HG02981 (cell line): ENCODE results near the gene SCN5A.

ENCODE experiments used
- ATAC-seq: cut with Tn5 transposase; IDR thresholded peaks from one replicate; pipeline ENCODE4 v1.9.1; 2021; ENCODE audit warnings: mild to moderate bottlenecking, moderate library complexity; ENCODE audit not compliant: unreplicated experiment

Gene SCN5A

DNA sequence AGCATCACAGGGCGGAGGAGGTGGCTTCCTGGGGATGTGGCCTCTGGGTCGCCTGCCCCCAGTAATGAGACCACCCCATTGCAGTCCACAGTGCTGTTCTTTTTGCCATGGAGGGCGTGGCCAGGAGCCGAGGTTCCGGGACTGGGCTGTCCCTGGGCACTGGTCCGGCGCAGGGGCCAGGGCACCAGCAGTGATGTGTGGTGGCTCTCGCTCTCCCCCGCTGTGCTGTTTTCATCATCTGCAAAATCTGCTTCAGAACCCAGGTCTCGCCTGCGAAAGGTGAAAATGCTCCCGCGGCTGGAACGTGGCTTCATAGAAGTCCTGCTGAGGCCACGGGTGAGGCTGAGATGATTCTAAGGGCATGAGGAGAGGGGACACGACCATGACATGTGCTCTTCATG, 45.8 kb downstream of the SCN5A start:
- no peak for ATAC-seq

DNA sequence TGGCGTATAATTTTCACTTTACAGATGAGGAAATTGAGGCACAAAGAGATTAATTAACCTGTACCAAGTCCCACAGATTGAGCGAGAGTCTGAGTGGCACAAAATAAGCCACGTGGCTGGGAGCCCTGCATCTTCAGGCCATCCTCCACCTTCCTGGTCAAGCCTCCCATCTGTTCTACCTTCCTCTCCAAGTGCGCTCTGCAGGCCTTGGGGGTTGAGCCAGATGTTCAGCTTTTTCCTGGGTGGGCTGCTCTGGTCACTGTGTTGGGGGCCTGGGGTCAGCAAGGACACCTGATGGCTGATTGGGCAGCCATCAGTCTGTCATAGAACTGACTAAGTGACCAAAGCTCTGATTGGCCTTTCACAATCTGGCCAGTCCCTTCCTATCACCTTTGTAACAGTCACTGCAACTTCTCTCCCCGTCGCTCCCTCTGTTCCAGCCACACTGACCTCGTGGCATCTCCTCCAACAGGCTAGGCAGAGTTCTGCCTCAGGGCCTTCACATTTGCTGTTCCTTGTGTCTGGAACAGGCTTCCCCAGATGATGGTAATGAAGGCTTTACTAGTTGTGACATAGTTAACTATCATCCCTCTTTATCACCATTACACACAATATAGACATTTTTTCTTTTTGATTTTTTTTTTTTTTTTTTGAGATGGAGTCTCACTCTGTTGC, 46.8 kb downstream of the SCN5A start:
- ATAC-seq: no peak

DNA sequence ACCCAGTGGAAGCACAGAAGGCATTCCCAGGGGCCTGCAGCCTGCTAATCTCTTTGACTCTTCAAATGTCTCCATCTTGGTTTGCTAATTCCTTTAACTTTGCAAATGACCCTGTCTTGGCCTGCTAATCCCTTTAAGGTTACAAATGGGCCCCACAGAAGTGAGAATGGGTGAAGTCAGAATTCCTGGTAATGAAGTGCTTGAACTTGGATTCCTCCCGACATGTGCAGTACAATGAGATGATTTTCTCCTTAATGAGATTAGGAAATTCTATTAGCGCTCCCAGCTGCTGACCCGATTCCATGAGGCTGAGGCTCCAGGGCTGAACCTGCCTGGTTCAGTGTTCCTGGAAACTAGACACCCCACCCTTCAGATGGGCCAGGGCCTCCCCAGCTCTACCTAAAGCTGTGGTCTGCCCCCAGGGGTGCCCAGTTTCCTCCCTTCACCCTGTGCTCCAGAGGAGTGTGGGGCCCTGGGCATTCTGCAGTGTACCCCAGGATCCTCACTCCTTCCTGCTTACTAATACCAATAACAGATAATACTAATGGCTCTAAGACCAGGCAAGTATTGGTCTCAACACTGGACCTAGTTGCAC, 47.4 kb downstream of the SCN5A start:
- ATAC-seq: no peak

DNA sequence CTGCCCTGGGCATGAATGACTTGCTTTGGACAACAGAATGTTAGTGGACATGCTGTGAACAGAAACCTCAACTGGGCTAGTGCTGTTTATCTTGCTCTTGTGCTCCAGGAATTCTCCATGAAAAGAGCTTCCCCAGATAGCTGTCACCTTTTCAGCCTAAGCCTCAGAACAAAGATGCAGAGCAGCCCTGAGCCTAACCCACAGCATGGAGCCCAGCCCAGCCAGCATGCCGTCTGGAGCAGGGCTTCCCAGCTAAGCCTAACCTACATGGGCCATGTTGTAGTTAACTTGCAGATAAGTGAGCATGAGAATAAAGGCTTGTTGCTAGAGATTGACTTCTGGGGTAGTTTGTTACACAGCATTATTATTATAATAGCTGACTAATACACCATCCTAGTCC, 48.9 kb downstream of the SCN5A start:
- no peak for ATAC-seq

DNA sequence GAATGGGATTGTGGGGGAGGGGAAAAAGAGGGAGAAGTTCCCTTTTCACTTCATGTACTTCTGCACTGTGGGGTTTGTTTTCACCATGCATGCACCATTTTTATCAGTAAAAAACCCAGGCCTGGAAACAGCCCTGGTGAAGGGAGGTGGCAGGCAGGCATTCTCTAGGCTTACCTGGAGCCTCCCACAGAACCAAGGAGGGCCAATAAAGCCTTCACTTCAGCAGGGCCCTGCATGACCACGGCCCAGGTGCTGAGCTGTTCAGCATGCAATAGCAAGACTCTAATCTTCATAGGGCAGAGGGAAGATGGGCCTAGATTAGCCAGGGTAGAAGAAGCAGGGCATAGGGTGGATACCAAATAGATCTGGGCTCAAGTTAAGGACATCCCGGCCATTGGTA, 49.6 kb downstream of the SCN5A start:
- no peak for ATAC-seq

DNA sequence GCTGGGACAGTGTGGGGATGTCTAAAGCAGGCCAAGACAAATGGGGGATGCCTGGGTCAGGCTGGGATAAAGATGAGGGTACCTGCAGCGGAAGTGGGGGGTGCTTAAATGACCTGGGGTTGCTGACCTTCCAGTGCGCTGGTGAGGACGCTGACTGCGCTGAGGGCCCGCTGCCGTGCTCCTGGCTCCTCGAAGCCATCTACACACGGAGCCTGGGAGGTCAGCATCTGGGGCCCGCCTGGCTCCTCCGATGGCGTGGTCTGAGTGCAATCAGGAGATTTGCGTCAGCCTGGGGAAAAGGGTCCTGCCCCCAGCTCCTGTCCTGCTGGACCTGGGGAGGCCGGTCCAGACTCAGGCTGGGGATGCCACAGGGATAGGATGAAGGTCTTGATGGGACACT, 50.7 kb downstream of the SCN5A start:
- no peak for ATAC-seq

DNA sequence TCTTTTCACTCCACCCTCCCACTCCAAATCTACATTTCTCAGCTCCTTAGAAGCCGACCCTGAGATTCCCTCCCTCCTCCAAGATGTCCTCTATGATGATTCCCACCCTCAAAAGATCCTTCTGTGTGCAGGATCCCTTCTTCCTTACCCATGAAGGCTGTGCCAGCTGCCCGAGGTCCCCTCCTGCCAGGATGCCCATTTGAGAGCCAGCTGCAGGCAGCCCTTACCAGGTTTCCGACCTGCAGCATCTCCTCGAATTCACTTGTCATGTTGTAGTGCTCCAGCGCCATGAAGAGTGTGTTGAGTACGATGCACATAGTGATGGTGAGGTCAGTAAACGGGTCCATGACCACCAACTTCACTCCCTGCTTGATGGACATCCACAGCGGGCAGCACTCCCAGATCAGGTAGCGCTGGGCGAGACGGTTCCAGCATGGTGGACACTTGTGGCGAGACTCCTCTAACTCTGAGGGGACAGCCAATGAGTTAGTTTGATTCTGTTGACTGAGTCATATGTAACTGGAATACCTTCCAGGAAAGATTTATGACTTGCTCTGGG, 51.9 kb downstream of the SCN5A start:
- no peak for ATAC-seq

DNA sequence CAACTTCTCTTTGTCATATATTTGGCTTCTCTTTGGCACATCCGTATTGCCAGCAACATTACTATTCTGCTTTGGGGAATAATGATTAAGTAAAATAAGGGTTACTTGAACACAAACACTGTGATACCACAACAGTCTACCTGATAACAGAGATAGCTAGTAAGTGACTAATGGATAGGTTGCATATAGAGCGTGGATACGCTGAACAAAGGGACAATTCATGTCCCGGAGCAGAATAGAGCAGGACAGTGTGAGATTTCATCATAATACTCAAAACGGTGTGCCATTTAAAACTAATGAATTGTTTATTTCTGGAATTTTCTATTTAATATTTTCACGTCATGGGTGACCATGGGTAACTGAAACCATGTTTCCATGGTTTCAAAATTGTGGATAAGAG, 54.1 kb downstream of the SCN5A start:
- no peak for ATAC-seq

DNA sequence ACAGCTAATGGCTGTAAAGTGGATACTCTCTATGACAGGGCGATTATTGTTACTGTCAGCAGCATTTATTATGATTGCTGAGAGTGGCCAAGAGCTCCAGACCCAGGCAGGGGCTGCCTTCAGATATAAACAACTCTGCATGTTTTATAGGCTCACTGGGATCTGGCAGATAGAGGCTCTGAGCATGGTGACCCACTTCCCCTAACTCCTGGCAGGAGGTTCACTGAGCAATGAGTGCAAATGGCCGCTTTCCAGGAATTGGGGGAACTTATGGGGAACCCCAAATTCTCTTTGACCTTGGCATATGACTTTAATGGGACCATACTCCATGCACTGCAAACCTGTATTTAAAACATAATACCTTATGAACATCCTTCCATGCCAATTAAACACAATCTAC, 59.0 kb downstream of the SCN5A start:
- ATAC-seq: no peak

DNA sequence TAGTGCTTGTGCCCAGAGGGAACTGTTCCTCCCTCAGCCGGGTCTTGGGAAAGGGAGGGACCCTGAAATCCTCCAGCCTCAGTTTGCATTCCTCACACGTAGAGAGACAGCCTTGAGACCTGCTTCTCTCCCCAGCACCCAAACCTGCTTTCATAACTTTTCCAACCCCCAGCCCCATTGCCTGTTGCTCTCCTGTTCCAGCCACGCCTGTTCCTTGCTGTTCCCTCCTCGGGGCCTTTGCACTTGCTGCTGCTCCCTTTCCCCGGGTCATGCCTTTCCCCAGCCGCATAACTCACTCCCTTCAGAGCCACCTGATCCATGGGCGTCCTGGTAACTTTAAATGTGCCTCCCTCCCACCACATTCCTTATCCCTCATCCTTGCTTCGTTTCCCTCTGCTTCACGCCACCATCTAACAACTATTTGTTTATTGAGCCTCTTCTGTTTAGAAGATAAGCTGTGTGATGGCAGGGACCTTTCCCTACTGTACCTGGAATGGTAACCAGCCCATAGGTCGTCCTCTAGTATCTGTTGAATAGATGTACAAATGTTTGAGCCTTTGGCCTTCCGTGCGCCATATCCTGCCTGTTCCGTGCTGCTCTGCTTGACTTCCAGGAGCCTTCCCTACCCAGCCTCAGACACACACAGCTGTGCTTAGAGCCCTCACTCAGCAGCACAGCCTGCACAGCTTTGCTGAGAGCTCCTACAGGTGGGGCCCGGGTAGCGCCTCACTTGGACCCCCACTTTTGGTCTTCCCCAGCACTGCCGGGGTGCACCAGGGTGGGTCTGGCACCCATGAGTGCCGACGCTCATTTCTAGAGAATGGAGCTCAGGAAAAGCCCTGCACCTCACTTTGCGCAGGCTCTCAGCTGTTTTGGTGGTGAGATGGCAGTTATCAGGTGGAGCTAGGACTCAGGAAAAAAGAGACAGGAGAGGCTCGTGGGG, 60.2 kb downstream of the SCN5A start:
- no peak for ATAC-seq

DNA sequence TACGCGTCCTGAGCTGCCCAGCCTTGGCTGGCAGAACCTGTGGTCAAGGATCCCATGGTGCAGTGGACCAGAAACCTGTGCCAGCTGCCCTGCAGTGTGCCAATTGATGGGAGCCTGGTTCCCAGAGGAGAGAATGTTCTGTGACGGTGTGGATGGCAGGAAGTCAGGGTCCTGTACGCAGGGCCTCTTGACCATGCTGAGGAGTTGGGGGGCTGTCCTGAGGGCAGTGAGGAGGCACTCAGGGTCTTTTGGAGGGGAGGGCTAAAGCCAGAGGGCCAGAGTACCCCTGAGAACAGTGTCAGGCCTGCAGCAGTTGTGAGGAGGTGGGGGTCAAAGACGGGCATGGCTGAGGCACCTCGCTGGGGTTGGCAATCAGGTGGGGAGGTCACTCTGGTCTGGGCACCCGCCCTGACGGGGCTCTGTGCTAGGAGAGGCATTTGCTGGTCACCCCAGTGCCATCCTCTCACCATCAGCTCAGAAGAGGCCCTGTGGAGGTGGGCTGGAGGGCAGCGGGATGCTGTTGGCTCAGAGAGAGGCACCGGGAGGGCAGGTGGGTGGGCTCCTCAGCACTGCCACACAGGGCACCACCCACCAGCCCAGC, 61.0 kb downstream of the SCN5A start:
- no peak for ATAC-seq

DNA sequence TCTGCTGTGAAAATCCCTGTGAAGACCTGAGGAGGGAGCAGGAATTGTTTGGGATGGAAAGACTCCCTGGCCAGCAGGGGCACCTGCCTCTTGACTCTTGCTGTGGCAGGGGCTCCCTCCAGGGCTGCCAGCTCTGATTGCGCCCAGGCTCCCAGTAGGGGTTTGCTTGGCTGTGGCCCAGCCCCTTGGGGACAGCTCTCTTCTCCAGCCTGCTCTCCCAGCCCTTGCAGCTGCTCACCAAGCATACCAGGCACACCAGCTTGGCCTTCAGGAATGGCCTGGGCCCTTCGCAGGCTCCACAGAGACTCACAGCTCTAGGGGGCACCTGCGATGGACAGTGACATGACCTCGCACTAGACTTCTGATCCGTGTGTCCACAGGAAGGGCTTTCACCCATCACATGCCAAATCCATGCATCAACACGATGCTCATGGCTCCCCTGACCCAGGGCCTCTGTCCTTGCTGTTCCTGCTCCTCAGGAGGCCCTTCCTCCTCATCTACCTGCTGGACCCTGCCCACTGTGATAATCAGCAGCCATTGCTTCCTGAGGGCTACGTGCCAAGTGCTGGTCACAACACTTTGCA, 61.8 kb downstream of the SCN5A start:
- no peak for ATAC-seq

DNA sequence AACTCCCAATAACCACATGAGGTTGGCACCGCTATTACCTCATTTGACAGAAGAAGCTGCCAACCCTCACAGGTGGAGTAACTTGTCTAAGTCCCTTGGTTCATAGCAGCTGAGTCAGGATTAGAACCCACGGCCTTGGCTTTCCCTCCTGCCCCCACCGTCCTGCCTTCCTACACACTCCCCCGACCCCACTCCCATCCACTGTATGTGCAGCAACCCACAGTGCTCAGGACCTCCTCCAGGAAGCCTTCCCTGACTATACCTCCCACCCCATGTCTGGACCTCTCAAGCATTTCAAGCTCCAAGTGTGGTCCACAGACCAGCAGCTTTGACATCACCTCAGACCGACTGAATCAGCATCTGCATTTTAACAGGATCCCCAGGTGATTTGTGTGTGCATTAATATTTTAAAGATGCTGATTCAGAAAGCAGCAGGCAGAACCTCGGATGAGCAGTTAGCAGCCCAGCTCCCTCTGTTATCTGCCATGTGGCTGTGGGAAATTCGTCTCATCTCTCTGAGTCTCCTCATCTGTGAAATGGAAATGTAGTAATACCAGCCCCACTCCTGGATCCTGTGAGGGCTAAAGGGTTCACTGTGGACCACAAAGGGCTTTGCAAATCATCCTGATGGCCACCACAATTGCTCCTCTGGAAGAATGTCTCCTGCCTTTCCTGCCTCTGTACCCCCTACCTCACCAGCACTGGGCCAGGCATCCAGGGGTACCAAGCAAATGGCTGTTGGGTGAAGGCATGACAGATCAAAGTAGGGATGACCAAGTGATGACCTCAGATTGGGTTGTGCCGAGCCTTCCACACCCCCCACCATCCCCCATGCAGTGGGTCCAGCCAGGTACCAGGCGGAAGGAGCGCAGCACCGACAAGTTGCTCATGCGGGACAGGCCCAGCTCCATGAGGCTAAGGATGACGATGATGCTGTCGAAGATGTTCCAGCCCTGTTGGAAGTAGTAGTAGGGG, 62.7 kb downstream of the SCN5A start:
- ATAC-seq: no peak

DNA sequence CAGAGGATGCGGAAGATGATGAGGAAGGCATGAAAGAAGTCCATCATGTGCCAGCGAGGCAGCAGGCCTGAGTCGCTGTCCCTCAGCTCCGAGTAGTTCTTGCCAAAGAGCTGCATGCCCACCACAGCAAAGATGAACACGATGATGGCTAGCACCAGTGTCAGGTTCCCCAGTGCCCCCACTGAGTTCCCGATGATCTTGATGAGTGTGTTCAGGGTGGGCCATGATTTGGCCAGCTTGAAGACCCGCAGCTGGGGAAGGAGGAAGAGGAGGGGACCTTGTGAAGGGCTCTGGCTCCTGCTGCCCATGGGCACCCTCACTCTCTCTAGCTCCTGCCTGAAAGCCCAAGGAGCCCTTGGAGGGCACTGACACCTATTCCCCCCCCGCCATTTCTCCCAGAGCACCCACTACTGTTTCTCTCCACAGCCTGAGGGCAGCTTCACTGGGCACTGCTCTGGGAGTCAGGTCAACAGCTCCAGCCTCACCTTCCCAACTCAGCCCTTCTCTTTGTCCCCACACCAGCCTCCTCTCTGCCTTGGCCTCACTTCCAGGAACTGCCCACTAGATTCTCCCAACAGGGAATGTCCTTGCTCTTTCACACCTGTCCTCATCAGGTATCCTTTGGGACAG, 63.6 kb downstream of the SCN5A start:
- no peak for ATAC-seq

DNA sequence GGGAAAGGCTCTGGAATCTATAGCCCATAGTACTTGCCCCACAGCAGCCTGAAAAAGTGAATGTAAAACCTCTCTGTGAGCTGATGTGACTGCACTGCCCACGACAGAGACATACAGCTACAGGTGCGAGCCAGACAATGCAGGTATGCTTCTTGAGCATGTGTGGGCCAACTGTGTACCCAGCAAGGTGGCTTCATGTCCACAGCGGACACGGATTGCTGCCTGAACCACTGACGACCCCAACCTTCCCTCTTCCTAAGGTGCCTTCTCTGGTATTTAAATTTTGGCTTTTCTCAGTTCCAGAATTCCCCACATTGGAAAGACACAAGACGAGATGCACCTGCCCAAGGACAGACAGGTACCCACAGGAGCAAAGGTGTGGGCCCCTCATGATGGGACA, 65.8 kb downstream of the SCN5A start:
- no peak for ATAC-seq

DNA sequence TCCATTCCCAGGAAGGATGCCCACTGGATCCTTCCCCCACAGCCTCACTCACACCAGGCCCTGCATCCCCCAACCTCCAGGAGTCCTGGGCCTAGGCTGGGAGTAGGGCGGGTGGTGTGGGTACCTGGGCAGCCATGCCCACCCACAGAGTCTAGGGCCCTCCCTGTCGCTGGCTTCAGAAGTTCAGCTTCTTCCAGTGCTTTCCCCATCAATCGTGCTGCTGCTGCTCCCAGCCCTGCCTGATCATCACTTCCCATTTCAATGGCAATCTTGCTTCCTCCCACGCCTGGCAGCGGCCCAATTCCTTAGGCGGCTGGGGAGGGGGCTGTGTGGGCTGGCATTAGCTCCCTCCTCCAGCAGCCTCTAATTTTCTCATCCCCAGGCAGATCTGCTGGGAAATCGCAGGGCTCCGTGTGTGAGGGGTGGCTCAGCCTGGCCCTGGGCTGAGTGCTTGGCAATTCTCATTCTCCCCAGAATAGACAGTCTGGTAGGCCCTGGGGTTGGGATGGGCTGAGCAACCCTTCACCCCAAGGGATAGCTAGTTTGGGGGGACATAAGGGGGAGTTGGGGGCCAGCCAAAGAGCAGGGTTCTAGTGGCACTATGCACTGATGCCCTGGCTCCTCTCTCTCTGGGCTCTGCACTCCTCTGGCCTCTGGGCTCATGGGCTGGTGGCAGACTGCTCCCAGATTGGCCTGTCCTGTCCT, 66.4 kb downstream of the SCN5A start:
- no peak for ATAC-seq

DNA sequence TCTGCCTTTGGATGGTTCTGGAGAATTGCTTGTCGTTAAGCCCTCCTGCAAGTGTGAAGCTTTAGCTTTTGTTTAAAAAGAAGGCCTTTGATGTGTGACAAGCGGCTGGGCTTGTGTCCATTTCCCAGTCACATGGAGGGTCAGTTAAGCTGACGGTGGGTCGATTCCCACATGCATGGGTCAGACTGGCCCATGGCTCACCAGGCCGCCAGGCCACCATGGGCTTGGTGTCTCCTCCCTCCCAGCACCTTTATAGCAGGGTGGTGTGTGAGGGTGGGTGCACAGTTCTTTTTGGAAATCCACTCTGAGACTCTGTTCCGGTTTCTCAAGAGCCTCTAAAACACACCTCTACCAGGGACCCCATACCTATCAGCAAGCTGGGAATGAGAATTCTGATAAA, 67.2 kb downstream of the SCN5A start:
- ATAC-seq: no peak

DNA sequence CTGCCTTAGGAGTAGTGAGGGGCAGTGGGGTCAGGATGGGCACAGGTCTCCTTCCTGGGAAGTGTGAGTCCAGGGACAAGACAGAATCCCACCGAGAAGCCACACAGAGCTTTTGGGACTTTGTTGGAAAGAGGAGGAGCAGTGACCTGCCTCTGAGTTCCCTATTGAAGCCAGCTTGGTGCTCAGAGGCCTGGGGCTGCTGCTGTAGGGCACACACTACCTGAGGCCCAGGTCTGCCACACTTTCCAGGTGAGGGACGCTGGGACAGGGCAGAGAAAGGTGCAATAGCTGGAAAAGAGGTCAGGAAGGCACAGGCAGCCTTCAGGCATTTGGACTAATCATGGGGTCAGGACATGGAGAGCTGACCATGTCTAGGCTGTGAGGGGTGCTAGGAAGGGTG, 67.7 kb downstream of the SCN5A start:
- no peak for ATAC-seq
